ENCODE measurements around the gene CALM3. TPM values are rescaled to one million over a fixed set of nuclear protein-coding genes. Genes with fewer than 3 reads are reported as not detected.

Gene CALM3
- total RNA-seq, 1 experiment from 2014 or later: 484 TPM

- Mint-ChIP-seq H3K9me3 (ENCODE audit: unreplicated experiment) (no peaks in the 10 kb centered on the region), H3K27ac (ENCODE audit: unreplicated experiment) (peak overlapping the region; percentile 100), H3K27me3 (ENCODE audit: insufficient read depth, unreplicated experiment) (no peaks in the 10 kb centered on the region), H3K36me3 (ENCODE audit: insufficient read depth, unreplicated experiment) (peaks cover 32% of the 10 kb centered on the region), H3K4me1 (ENCODE audit: low read depth, unreplicated experiment) (no peaks in the 10 kb centered on the region), H3K4me3 (ENCODE audit: unreplicated experiment) (peak overlapping the region; percentile 94)
- BruUV-seq (replicated peaks): no TSS peak
- peaks cover 14% of the 10 kb centered on the region for H3K4me1 ChIP-seq
- H3K9me3 ChIP-seq: no peaks in the 10 kb centered on the region
- no peaks in the 10 kb centered on the region for H3K36me3 ChIP-seq (ENCODE audit: control insufficient read depth, insufficient read depth, low read length)
- TF ChIP-seq CTCF (IDR thresholded peaks at IDR 0.05; ENCODE audit: insufficient read depth in 1 of 2, low read depth in 1 of 2, low read length in 1 of 2, severe bottlenecking in 1 of 2, unreplicated experiment in 1 of 2): no peak
- ChIA-PET CTCF (interaction anchor here (0.6 to 6.2 kb wide), 8 partner anchors 11 to 82 kb away, joined by 3 to 42 read pairs (median 5); partner anchors contain the start of gene DACT3), POLR2A (interaction anchor here (0.8 to 1.3 kb wide), 2 partner anchors 11 to 114 kb away, joined by 4 to 6 read pairs; no protein-coding TSS in a partner anchor)
- no peak for DNase-seq
- intact Hi-C loops (cut with micrococcal nuclease; ENCODE audit: unreplicated experiment): loop anchor here (1.0 kb wide), 1 partner anchor 29 kb away; no protein-coding TSS in a partner anchor
- peak overlapping the region; percentile 89 for H3K4me3 ChIP-seq (ENCODE audit: low read depth, low read length)
- H3K27me3 ChIP-seq (replicated peaks; ENCODE audit: control insufficient read depth, insufficient read depth, low read length): no peaks in the 10 kb centered on the region; the same call in 1 of the 2 replicates
Measured at GRCh38 chr19:46599716-46600373, 1.3 kb upstream of the CALM3 start.

GRCh38 chr19:46600384-46601317 is 479 bp upstream of the CALM3 start:
- H3K27ac Mint-ChIP-seq (ENCODE audit: unreplicated experiment): peak overlapping the region; percentile 100
- peak overlapping the region; percentile 94 for H3K4me3 Mint-ChIP-seq (ENCODE audit: unreplicated experiment)
- peak overlapping the region; percentile 98 for H3K4me3 ChIP-seq (ENCODE audit: low read depth, low read length)
- no peaks in the 10 kb centered on the region for H3K9me3 ChIP-seq
- peaks cover 33% of the 10 kb centered on the region for H3K36me3 Mint-ChIP-seq (ENCODE audit: insufficient read depth, unreplicated experiment)
- TSS peak; percentile 70 for BruUV-seq (replicated peaks)
- no peaks in the 10 kb centered on the region for H3K27me3 Mint-ChIP-seq (ENCODE audit: insufficient read depth, unreplicated experiment)
- ChIA-PET CTCF (interaction anchor here (0.5 to 6.2 kb wide), 10 partner anchors 11 to 245 kb away, joined by 3 to 42 read pairs (median 4); partner anchors contain the start of gene DACT3), POLR2A (interaction anchor here (0.5 to 1.5 kb wide), 8 partner anchors 10 to 632 kb away, joined by 3 to 8 read pairs (median 4); partner anchors contain the start of gene DACT3)
- H3K27me3 ChIP-seq (replicated peaks; ENCODE audit: control insufficient read depth, insufficient read depth, low read length): no peaks in the 10 kb centered on the region; the same call in 1 of the 2 replicates
- intact Hi-C loops (cut with micrococcal nuclease; ENCODE audit: unreplicated experiment): loop anchor here (1.0 kb wide), 1 partner anchor 29 kb away; no protein-coding TSS in a partner anchor
- peak; percentile 96 to 98 for DNase-seq
- no peaks in the 10 kb centered on the region for H3K9me3 Mint-ChIP-seq (ENCODE audit: unreplicated experiment)
- H3K4me1 ChIP-seq: peaks cover 14% of the 10 kb centered on the region
- TF ChIP-seq CTCF (IDR thresholded peaks at IDR 0.05; ENCODE audit: insufficient read depth in 1 of 2, low read depth in 1 of 2, low read length in 1 of 2, severe bottlenecking in 1 of 2, unreplicated experiment in 1 of 2): no peak
- H3K4me1 Mint-ChIP-seq (ENCODE audit: low read depth, unreplicated experiment): no peaks in the 10 kb centered on the region
- peaks cover 2% of the 10 kb centered on the region for H3K36me3 ChIP-seq (ENCODE audit: control insufficient read depth, insufficient read depth, low read length)

All from Caco-2 (cell line).